ENCODE data around the gene SCYGR8.

Gene SCYGR8

DNA sequence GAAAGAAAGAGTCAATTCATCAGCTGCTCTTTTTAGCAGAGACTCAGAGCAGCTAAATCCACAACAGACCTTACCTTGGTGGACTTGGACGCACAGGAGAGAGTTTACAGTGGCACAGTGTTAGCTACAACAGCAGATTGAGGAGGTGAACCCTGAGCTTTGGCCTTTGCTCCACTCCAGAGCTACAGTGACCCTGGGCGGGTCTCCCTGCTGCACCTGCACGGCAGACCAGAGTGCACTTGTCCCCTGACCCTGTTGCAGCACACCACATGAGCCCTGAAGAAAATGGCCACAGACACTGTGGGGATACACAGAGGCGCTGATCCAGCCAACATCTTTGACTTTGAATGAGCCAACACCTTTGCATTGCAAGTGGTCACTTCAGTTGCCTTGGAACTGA lies 38.8 kb upstream of the SCYGR8 start:
- Histone ChIP-seq H3K4me3 (ENCODE audit: severe bottlenecking) (no peak overlapping the region), H3K4me1 (ENCODE audit: insufficient read depth, poor library complexity, severe bottlenecking) (peaks cover 19% of the 10 kb centered on the region), H3K27me3 (ENCODE audit: insufficient read depth, poor library complexity, severe bottlenecking) (no peaks in the 10 kb centered on the region), H3K36me3 (ENCODE audit: low read depth) (no peaks in the 10 kb centered on the region), H3K9me3 (ENCODE audit: severe bottlenecking) (no peaks in the 10 kb centered on the region), H3K27ac (ENCODE audit: poor library complexity, severe bottlenecking) (no peak overlapping the region)
- DNase-seq (ENCODE audit: low spot score) (no peak), ATAC-seq (ENCODE audit: low read depth) (no peak)
- TF ChIP-seq, protein P1, sequence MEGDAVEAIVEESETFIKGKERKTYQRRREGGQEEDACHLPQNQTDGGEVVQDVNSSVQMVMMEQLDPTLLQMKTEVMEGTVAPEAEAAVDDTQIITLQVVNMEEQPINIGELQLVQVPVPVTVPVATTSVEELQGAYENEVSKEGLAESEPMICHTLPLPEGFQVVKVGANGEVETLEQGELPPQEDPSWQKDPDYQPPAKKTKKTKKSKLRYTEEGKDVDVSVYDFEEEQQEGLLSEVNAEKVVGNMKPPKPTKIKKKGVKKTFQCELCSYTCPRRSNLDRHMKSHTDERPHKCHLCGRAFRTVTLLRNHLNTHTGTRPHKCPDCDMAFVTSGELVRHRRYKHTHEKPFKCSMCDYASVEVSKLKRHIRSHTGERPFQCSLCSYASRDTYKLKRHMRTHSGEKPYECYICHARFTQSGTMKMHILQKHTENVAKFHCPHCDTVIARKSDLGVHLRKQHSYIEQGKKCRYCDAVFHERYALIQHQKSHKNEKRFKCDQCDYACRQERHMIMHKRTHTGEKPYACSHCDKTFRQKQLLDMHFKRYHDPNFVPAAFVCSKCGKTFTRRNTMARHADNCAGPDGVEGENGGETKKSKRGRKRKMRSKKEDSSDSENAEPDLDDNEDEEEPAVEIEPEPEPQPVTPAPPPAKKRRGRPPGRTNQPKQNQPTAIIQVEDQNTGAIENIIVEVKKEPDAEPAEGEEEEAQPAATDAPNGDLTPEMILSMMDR (IDR thresholded peaks at IDR 0.05; ENCODE audit: poor library complexity, severe bottlenecking) = no peak

DNA sequence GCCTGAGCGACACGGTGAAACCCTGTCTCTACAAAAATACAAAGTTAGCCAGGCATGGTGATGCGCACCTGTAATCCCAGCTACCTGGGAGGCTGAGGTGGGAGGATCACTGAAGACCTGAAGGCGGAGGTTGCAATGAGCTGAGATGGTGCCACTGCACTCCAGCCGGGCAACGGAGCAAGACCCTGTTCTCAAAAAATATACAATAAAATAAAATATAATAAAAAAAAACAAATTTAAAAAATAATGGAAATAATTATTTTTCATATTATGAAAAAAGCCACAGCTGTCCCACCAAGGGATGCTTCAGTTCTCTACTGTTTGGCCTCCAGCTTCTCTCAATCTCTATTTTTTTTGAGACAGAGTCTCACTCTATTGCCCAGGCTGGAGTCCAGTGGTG lies 38.3 kb upstream of the SCYGR8 start:
- H3K4me1 ChIP-seq (ENCODE audit: insufficient read depth, poor library complexity, severe bottlenecking) = peaks cover 19% of the 10 kb centered on the region
- TF ChIP-seq, protein P1 (IDR thresholded peaks at IDR 0.05; ENCODE audit: poor library complexity, severe bottlenecking) = no peak
- DNase-seq (ENCODE audit: low spot score) (no peak), ATAC-seq (ENCODE audit: low read depth) (no peak)
- no peaks in the 10 kb centered on the region for H3K9me3 ChIP-seq (ENCODE audit: severe bottlenecking)
- no peak overlapping the region for H3K27ac ChIP-seq (ENCODE audit: poor library complexity, severe bottlenecking)
- H3K36me3 ChIP-seq (ENCODE audit: low read depth) = no peaks in the 10 kb centered on the region
- no peak overlapping the region for H3K4me3 ChIP-seq (ENCODE audit: severe bottlenecking)
- H3K27me3 ChIP-seq (ENCODE audit: insufficient read depth, poor library complexity, severe bottlenecking) = no peaks in the 10 kb centered on the region

DNA sequence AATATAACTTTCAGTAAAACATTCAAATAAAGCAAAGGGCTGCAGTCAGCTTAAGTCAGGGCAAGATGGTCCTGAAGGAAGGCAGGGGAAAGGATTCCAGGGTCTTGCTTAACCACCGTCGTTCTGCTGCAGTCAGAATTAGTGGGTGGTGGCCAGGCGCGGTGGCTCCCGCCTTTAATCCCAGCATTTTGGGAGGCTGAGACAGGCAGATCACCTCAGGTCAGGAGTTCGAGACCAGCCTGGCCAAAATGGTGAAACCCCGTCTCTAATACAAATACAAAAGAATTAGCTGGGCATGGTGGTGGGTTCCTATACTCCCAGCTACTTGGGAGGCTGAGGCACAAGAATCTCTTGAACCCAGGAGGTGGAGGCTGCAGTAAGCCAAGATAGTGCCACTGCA lies 34.7 kb upstream of the SCYGR8 start:
- Histone ChIP-seq H3K36me3 (ENCODE audit: low read depth) (no peaks in the 10 kb centered on the region), H3K4me1 (ENCODE audit: insufficient read depth, poor library complexity, severe bottlenecking) (no peaks in the 10 kb centered on the region), H3K27ac (ENCODE audit: poor library complexity, severe bottlenecking) (no peak overlapping the region), H3K4me3 (ENCODE audit: severe bottlenecking) (no peak overlapping the region), H3K27me3 (ENCODE audit: insufficient read depth, poor library complexity, severe bottlenecking) (no peaks in the 10 kb centered on the region), H3K9me3 (ENCODE audit: severe bottlenecking) (no peaks in the 10 kb centered on the region)
- TF ChIP-seq, protein P1 (IDR thresholded peaks at IDR 0.05; ENCODE audit: poor library complexity, severe bottlenecking) = no peak
- no peak for ATAC-seq (ENCODE audit: low read depth)
- DNase-seq (ENCODE audit: low spot score) = no peak

DNA sequence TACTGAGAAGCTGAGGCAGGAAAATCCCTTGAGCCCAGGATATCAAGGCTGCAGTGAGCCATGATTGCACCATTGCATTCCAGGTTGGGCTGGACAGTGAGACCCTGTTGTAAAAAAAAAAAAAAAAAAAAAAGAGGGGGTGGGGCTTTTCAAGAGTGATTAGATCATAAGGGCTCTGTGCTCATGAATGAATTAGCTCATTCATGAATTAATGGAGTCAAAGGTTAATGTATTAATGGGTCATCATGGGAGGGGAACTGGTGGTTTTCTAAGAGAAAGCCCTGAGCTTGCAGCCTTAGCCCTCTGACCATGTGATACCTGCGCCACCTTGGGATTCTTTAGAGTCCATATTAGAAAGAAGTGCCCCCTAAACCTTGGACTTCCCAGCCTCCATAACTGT lies 32.4 kb upstream of the SCYGR8 start:
- H3K27me3 ChIP-seq (ENCODE audit: insufficient read depth, poor library complexity, severe bottlenecking) = no peaks in the 10 kb centered on the region
- no peak overlapping the region for H3K27ac ChIP-seq (ENCODE audit: poor library complexity, severe bottlenecking)
- no peak for DNase-seq (ENCODE audit: low spot score)
- no peak for ATAC-seq (ENCODE audit: low read depth)
- H3K36me3 ChIP-seq (ENCODE audit: low read depth) = no peaks in the 10 kb centered on the region
- H3K9me3 ChIP-seq (ENCODE audit: severe bottlenecking) = no peaks in the 10 kb centered on the region
- no peaks in the 10 kb centered on the region for H3K4me1 ChIP-seq (ENCODE audit: insufficient read depth, poor library complexity, severe bottlenecking)
- H3K4me3 ChIP-seq (ENCODE audit: severe bottlenecking) = no peak overlapping the region
- TF ChIP-seq, protein P1 (IDR thresholded peaks at IDR 0.05; ENCODE audit: poor library complexity, severe bottlenecking) = no peak

DNA sequence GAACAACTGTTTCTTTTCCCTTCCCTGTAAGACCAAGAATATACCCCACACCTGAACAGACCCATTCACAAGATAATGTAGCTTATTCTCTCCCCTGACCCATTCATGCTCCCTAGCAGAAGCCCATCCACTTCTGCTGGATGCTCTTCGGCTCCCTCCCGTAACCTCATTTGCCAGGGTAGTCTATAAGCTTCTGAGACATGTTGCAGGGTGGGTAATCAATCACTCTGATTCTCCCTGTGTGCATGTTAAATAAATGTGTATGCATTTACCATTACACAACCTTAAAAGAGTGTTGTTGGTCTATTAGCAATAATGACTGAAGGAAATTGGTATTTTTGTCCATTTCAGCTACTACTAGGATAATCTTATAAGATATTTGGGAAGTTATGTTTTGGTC lies 29.2 kb upstream of the SCYGR8 start:
- H3K36me3 ChIP-seq (ENCODE audit: low read depth) = no peaks in the 10 kb centered on the region
- H3K27me3 ChIP-seq (ENCODE audit: insufficient read depth, poor library complexity, severe bottlenecking) = no peaks in the 10 kb centered on the region
- H3K9me3 ChIP-seq (ENCODE audit: severe bottlenecking) = no peaks in the 10 kb centered on the region
- DNase-seq (ENCODE audit: low spot score) (no peak), ATAC-seq (ENCODE audit: low read depth) (no peak)
- H3K27ac ChIP-seq (ENCODE audit: poor library complexity, severe bottlenecking) = no peak overlapping the region
- TF ChIP-seq, protein P1 (IDR thresholded peaks at IDR 0.05; ENCODE audit: poor library complexity, severe bottlenecking) = no peak
- no peak overlapping the region for H3K4me3 ChIP-seq (ENCODE audit: severe bottlenecking)
- no peaks in the 10 kb centered on the region for H3K4me1 ChIP-seq (ENCODE audit: insufficient read depth, poor library complexity, severe bottlenecking)

Data from RWPE2 (cell line).